Measurements from ENCODE around the gene SYCP2L. TPM values are rescaled to one million over a fixed set of nuclear protein-coding genes. Genes with fewer than 3 reads are reported as not detected.

The SYCP2L gene
- polyA plus RNA-seq, 1 donor from 2014 or later, result 9.4 TPM

GRCh38 chr6:11009353-11009752 lies 122.5 kb downstream of the SYCP2L start:
- H3K27me3 ChIP-seq (ENCODE audit: insufficient read depth, low read depth, low read length), result no peaks in the 10 kb centered on the region
- no peak overlapping the region for H3K27ac ChIP-seq (ENCODE audit: low read length)
- H3K36me3 ChIP-seq (ENCODE audit: insufficient read depth, low read length), result no peaks in the 10 kb centered on the region
- no peaks in the 10 kb centered on the region for H3F3A ChIP-seq (ENCODE audit: insufficient read depth, low read length, poor library complexity, severe bottlenecking)
- no peak overlapping the region for H3K4me2 ChIP-seq (ENCODE audit: low read length)
- TF ChIP-seq REST (IDR thresholded peaks at IDR 0.05; ENCODE audit: borderline replicate concordance) (no peak), SMC3 (conservative IDR thresholded peaks at IDR 0.05; ENCODE audit: poor library complexity) (no peak), EZH2 (IDR thresholded peaks at IDR 0.05; ENCODE audit: borderline replicate concordance, insufficient read depth, low read length, poor library complexity, severe bottlenecking) (no peak), TAF1 (IDR thresholded peaks at IDR 0.05; ENCODE audit: low read depth) (no peak), RAD21 (conservative IDR thresholded peaks at IDR 0.05) (no peak), POLR2AphosphoS5 (IDR thresholded peaks at IDR 0.05) (no peak), MXI1 (conservative IDR thresholded peaks at IDR 0.05; ENCODE audit: poor library complexity, severe bottlenecking) (no peak), EP300 (conservative IDR thresholded peaks at IDR 0.05; ENCODE audit: poor library complexity, severe bottlenecking) (no peak), CTCF (IDR thresholded peaks at IDR 0.05; ENCODE audit: poor library complexity, severe bottlenecking) (no peak)
- no peaks in the 10 kb centered on the region for H3K79me2 ChIP-seq (replicated peaks; ENCODE audit: insufficient read depth, low read length)
- H3K9ac ChIP-seq (ENCODE audit: low read length), result no peak overlapping the region
- no peaks in the 10 kb centered on the region for H4K20me1 ChIP-seq (ENCODE audit: insufficient read depth)
- H3K9me3 ChIP-seq (ENCODE audit: low read length), result no peaks in the 10 kb centered on the region
- H3K4me3 ChIP-seq (ENCODE audit: low read length), result no peak overlapping the region
- no peak overlapping the region for H2AFZ ChIP-seq (ENCODE audit: low read depth, low read length)
- no peaks in the 10 kb centered on the region for H3K9me2 ChIP-seq (ENCODE audit: insufficient read depth, low read length)

- Histone ChIP-seq H3K36me3 (ENCODE audit: insufficient read depth, low read length) (no peaks in the 10 kb centered on the region), H2AFZ (ENCODE audit: low read depth, low read length) (no peak overlapping the region), H3F3A (ENCODE audit: insufficient read depth, low read length, poor library complexity, severe bottlenecking) (no peaks in the 10 kb centered on the region), H3K9me3 (ENCODE audit: low read length) (no peaks in the 10 kb centered on the region), H3K4me3 (ENCODE audit: low read length) (no peak overlapping the region), H3K4me2 (ENCODE audit: low read length) (no peak overlapping the region), H3K27me3 (ENCODE audit: insufficient read depth, low read depth, low read length) (no peaks in the 10 kb centered on the region), H3K27ac (ENCODE audit: low read length) (no peak overlapping the region), H3K9ac (ENCODE audit: low read length) (no peak overlapping the region), H3K9me2 (ENCODE audit: insufficient read depth, low read length) (no peaks in the 10 kb centered on the region), H4K20me1 (ENCODE audit: insufficient read depth) (no peaks in the 10 kb centered on the region), H3K79me2 (replicated peaks; ENCODE audit: insufficient read depth, low read length) (no peaks in the 10 kb centered on the region)
- TF ChIP-seq REST (IDR thresholded peaks at IDR 0.05; ENCODE audit: borderline replicate concordance), result no peak
- no peak for TF ChIP-seq CTCF (IDR thresholded peaks at IDR 0.05; ENCODE audit: poor library complexity, severe bottlenecking)
- TF ChIP-seq RAD21 (conservative IDR thresholded peaks at IDR 0.05), result no peak
- TF ChIP-seq EZH2 (IDR thresholded peaks at IDR 0.05; ENCODE audit: borderline replicate concordance, insufficient read depth, low read length, poor library complexity, severe bottlenecking), result no peak
- TF ChIP-seq EP300 (conservative IDR thresholded peaks at IDR 0.05; ENCODE audit: poor library complexity, severe bottlenecking), result no peak
- no peak for TF ChIP-seq POLR2AphosphoS5 (IDR thresholded peaks at IDR 0.05)
- TF ChIP-seq SMC3 (conservative IDR thresholded peaks at IDR 0.05; ENCODE audit: poor library complexity), result no peak
- TF ChIP-seq MXI1 (conservative IDR thresholded peaks at IDR 0.05; ENCODE audit: poor library complexity, severe bottlenecking), result no peak
Measured at GRCh38 chr6:11011787-11012234, 125.0 kb downstream of the SYCP2L start.
